Lower leg skin (tissue), 4 donors: Measurements from ENCODE around the gene ALDH1A1. TPM values are rescaled to one million over a fixed set of nuclear protein-coding genes. Genes with fewer than 3 reads are reported as not detected.
"Not testable (repeated sequence)": the region's sequence is repeated elsewhere in the genome, so short reads cannot be mapped to it uniquely, and the experiment has no call there.

Experiments used
- DNase-seq, 2 donors: peaks; one replicate each; pipeline ENCODE4 v3.0.0-alpha.2; 2019; ENCODE audit warnings: low spot score in 2 of 2
- H3K4me3 ChIP-seq: fragments of 200-600 bp; sonication (generic); 2 replicates; pipeline ENCODE4 v1.5.1; 2017; ENCODE audit warnings: mild to moderate bottlenecking, low read depth; ENCODE audit not compliant: poor library complexity, severe bottlenecking
- CTCF ChIP-seq, 3 donors: fragments of 450-650 bp; IDR thresholded peaks; one replicate each; pipeline ENCODE4 v1.5.1; 2016; ENCODE audit warnings: antibody characterized with exemption in 3 of 3, mild to moderate bottlenecking in 3 of 3, moderate library complexity in 2 of 3
- POLR2A ChIP-seq, 2 donors: fragments of 450-650 bp; IDR thresholded peaks; one replicate each; pipeline ENCODE4 v1.6.1; 2016 to 2017; ENCODE audit warnings: antibody characterized with exemption in 2 of 2, mild to moderate bottlenecking in 1 of 2, moderate library complexity in 1 of 2
- WGBS, 2 donors: methylation state at CpG; one replicate each; pipeline ENCODE4 v1.1.5; 2018; 5-methylcytosine and 5-hydroxymethylcytosine counted together
- intact Hi-C: fragments of 100-400 bp; cut with DNase I; formaldehyde crosslinking; loops from one replicate; pipeline ENCODE4 v1.15.0; 2023; ENCODE audit warnings: low total_unique reads
- total RNA-seq, 4 donors: library from RNA; depleted of rRNA; stranded (reverse); fragments of >200 nt; gene quantifications; one replicate each; pipeline ENCODE4 v1.1.0, GENCODE V29; 2016

Gene ALDH1A1
- total RNA-seq, 4 donors from 2014 or later = 8.8 to 18.5 (median 13.1) TPM

- 72 to 74% methylated on average over 4 of the region's 4 CpGs for WGBS, 2 donors
- TF ChIP-seq POLR2A (IDR thresholded peaks at IDR 0.05) = no peak
- no peak for TF ChIP-seq CTCF (IDR thresholded peaks at IDR 0.05)
- H3K4me3 ChIP-seq = no peak overlapping the region
- no peak for DNase-seq
- intact Hi-C loops = no loop called here
Observed at GRCh38 chr9:72863456-72864094, 89.3 kb downstream of the ALDH1A1 start.

GRCh38 chr9:72862788-72863187, 90.1 kb downstream of the ALDH1A1 start:
- WGBS, 2 donors = 89 to 96% methylated on average over 7 of the region's 7 CpGs
- DNase-seq, intact Hi-C loops, H3K4me3 ChIP-seq: not testable (repeated sequence)

- WGBS, 2 donors = 45 to 47% methylated on average over 5 of the region's 5 CpGs
- intact Hi-C loops = loop anchor here (5.0 kb wide), 1 partner anchor 164 kb away; no protein-coding TSS in a partner anchor
- DNase-seq = no peak
- TF ChIP-seq CTCF (IDR thresholded peaks at IDR 0.05) (no peak), POLR2A (IDR thresholded peaks at IDR 0.05) (no peak)
- H3K4me3 ChIP-seq = no peak overlapping the region
Observed at GRCh38 chr9:72858089-72858912, 94.6 kb downstream of the ALDH1A1 start.

- H3K4me3 ChIP-seq = no peak overlapping the region
- intact Hi-C loops = loop anchor here (5.0 kb wide), 1 partner anchor 165 kb away; no protein-coding TSS in a partner anchor
- no peak for TF ChIP-seq POLR2A (IDR thresholded peaks at IDR 0.05)
- TF ChIP-seq CTCF (IDR thresholded peaks at IDR 0.05) = no peak
- no peak for DNase-seq
- 88 to 90% methylated on average over 2 of the region's 2 CpGs for WGBS, 2 donors
Observed at GRCh38 chr9:72857624-72857996, 95.2 kb downstream of the ALDH1A1 start.

- WGBS, 2 donors = 37 to 39% methylated on average over 8 of the region's 8 CpGs
- intact Hi-C loops = loop anchor here (5.0 kb wide), 1 partner anchor 165 kb away; no protein-coding TSS in a partner anchor
- no peak overlapping the region for H3K4me3 ChIP-seq
- DNase-seq = peak in 1 of 2 donors; percentile 43
- TF ChIP-seq CTCF (IDR thresholded peaks at IDR 0.05) (no peak), POLR2A (IDR thresholded peaks at IDR 0.05) (no peak)
Observed at GRCh38 chr9:72856972-72857623, 95.8 kb downstream of the ALDH1A1 start.
